GM19468 (cell line): Measurements from ENCODE around the gene AVPR2.

Source experiments
- ATAC-seq: cut with Tn5 transposase; IDR thresholded peaks from one replicate; pipeline ENCODE4 v1.9.1; 2021; ENCODE audit warnings: mild to moderate bottlenecking, moderate library complexity, moderate number of reproducible peaks; ENCODE audit not compliant: unreplicated experiment; ENCODE audit errors: extremely low read depth

Gene AVPR2

DNA sequence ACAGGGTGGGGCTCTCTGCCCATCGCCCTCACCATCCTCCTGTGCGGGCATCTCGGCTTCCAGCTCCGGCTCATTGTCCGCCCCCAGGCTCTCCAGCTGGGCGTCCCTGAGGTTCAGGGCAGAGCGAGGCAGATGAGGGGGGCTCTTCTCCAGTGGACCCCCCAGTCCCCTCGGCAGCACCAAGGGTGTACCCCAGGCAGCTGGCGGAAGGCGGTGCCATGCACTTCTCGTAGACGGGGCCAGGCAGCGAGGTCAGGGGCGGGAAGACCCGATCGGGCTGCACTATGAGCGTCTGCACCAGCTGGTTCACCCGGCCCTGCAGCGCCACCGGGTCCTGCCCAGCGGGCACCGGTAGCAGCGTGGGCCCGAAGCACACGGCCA lies 5.5 kb downstream of the AVPR2 start:
- ATAC-seq = no peak

DNA sequence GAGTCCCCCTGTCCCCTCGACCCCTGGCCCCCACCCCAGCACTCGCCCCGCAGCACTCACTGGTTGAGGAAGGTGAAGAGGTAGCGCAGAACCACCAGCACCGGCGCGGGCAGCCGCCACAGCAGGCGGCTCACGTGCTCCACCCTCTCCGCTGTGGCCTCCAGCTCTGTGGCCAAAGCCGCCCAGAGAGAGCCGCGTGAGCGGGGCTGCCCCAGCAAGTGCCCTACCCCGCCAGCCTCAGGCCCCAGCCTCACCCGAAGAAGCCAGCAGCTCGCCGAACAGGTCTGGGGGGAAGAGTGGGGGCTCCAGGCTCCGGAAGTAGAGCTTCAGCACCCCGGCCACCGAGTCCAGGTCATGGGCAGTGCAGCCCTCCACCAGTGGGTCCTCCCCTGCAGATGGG lies 6.0 kb downstream of the AVPR2 start:
- no peak for ATAC-seq

DNA sequence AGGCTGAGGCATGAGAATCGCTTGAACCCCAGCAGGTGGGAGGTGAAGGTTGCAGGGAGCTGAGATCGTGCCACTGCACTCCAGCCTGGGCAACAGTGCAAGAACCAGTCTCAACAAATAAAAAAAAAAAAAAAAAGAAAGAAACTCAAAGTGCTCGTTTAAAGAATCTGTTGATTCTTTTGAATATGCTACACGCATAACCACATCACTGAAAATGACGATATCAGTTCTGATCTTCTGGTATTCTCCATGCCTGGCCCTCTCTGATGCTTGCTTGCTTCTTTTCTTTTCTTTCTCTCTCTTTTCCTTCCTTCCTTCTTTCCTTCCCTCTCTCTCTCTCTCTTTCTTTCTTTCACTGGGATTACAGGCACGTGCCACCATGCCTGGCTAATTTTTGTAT lies 7.3 kb downstream of the AVPR2 start:
- ATAC-seq = no peak

DNA sequence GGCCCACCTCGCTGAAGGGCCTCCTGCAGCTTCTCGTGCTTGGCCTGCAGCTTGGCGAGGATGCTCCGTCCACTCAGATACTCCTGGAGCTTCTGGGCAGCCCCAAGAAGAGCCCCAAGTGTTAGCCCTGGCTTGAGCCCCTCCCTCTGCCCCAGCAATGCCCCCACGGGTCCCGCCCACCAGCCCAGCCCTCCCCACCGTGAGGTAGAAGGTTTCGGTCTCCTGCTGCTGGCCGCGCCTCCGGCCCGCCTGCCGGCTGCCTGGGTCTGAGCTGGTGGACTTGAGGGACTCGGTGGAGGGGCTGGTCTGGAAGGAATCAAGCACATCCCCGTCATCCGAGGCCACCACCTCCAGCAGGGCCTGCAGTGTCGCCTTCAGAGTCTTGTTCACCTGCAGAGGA lies 8.7 kb downstream of the AVPR2 start:
- no peak for ATAC-seq

DNA sequence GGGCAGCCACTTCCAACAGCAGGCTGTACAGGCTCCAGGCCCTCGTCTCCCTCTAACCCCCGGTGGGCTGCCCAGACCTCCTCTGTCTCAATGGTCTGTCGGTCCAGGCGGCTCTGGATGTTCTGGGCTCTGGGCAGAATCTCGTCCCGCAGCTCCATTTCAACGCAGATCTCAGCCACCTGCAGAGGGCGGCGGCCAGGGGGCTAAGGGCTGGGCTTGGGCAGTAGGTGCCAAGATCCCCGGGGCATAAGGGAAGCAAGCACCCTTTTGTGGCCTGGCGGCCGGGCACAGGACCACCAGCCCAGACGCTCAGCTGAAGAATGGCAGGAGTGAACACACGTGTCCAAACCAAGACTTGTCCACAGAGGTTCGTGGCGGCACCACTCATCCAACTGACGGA lies 9.2 kb downstream of the AVPR2 start:
- ATAC-seq = no peak

DNA sequence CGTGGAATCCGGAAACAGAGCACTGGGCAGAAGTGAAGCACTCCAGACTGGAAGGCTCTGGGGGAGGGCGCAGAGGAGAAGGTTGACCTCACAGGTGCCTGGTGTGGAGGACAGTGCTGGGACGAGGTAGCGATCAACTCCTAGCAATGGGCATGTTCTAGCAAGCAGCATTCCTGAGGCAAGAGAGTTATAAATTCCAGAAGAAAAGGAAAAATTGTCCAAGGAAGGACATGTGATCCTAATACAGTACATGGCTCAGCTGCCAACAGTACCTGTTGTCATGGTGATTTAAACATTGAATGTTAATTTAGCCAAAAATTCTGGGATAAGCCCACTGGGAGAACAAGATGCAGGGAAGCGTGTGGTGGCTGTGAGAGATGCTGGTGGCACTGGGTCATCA lies 13.4 kb downstream of the AVPR2 start:
- no peak for ATAC-seq

DNA sequence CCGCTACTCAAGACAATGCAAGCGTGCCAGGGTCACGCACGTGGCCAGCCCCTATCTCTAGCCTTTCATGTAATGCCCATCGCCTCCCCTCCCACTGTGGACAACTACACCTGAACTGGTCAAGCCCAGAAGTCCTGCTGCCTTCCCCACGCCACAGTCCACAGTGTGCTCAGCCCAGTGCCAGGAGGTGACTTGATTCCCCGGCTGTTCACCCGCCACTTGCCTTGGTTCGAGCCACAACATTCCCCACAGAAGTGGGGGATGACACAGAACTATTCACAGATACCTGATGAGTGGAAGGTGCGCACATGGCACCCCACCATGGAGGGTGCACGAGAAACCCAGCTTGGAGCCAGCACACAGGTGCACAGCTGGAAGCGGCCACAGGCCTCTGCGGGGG lies 14.8 kb downstream of the AVPR2 start:
- no peak for ATAC-seq

DNA sequence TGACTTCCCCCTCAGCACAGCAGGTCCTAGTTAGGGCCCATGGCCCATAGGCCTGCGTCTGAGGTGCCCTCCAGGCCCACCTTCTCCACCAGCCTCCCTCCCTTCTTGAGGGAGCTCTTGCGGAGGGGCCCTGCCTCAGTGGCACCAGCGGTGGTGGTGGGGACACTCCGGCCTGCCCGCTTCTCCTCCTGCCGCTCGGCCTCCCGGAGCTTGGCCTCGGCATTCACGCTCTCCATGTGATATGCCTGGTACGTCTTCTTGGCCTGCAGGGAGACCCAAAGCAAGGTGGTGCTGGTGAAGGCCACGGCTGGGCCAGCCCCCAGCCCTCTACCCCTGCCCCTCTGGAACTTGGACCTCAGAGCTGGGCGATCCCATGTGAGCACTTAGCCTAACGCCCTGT lies 16.1 kb downstream of the AVPR2 start:
- no peak for ATAC-seq

DNA sequence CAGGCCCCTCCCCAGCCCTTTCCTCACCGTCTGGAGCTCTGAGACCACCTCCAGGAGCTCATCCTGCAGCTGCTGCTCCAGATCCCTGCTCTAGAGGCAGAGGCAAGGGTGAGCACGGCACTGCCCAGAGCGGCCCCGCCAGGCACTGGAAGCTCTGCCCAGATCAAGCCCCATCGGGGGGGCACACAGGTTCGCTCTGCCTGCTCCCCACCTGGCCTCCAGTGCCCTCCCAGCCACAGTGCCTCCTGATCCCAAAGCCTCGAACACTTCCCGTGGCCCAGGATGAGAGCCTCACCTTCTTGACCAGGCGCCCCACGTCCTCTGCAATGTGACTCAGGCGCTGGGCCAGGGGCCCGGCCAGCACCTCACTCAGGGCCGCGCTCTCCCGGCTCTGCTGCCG lies 16.6 kb downstream of the AVPR2 start:
- ATAC-seq = no peak

DNA sequence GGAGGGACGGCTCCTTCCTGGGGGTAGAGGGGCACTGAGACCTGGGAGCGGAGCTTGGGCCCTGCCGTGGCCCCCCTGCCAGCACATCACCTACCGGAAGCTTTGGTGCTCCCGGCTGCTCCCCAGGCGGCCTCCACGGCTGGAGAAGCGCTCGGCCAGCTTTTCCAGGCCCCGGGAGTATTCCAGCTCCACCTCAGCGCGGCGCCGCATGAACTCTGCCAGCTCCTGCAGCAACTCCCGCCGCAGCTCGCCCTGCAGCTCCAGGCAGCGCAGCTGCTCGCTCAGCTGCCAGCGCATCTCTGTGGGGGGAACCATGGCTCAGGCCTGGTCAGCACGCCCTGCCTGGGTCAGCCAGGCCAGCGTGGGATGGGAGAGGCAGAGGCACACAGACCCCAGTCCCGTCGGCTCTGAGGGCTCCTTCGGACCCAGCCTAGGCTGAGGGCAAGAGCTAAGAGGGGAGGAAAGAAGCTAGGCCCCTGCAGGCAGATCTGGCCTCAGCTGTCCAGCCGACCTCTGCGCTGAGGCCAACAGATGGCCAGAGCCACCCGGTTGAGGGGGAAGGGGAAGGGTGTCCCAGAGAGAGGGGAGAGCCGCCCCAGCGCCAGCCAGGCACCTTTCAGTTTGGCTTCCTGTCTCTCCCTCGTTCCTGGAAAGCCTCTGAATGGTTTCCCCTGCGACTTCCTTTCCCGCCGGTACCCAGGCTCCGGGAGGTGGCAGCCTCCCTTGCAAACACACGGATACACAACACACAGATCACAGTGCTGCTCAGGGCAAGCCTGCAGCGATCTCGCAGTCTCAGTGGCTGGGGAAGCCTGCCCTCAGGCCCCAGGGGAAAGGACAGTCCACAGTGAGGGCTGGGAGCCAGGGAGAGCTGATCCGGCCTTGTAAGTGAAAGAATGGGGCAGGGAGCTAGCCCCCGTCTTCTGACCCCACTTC lies 17.3 kb downstream of the AVPR2 start:
- no peak for ATAC-seq

DNA sequence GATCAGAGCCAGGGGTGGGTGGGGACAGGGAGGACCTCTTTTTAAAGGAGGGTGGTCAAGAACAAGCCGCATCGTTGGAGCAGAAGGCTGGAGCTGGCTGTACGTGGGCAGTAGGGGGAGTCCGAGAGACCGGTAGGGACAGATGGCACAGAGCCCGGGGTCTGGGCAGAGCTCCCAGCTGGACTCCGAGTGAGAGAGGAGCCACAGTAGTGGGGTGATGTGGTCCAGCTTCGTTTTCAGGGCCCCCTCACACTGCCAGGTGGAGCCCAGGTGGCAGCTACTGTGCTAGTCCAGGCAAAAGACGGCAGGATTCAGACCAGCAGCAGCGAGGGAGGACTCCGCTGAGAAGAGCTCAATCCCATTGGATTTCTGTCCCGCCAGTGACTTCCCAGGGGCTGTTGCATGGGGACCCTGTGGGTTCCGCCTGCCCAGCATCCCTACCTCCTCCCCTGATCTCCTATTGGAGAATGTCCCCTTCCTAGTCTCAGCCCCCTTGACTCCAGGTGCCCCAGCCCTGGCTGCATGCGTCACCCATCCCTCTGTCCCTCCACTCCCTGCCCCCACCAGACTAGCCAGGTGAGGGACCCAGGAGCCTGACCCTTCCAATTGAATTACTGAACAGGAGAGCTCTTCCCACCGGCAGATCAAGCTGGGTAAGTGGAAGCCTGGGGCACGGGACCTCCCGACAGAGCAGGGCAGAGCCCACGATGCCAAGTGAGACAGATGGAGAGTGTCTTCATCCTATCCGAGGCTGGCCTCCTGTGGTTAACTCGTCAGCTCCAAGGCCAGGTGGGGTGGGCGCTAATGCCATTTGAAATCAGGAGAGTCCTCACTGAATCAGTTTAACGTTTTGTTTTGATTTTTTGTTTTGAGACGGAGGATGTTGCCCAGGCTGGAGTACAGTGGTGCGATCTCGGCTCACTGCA lies 18.7 kb downstream of the AVPR2 start:
- ATAC-seq = no peak

DNA sequence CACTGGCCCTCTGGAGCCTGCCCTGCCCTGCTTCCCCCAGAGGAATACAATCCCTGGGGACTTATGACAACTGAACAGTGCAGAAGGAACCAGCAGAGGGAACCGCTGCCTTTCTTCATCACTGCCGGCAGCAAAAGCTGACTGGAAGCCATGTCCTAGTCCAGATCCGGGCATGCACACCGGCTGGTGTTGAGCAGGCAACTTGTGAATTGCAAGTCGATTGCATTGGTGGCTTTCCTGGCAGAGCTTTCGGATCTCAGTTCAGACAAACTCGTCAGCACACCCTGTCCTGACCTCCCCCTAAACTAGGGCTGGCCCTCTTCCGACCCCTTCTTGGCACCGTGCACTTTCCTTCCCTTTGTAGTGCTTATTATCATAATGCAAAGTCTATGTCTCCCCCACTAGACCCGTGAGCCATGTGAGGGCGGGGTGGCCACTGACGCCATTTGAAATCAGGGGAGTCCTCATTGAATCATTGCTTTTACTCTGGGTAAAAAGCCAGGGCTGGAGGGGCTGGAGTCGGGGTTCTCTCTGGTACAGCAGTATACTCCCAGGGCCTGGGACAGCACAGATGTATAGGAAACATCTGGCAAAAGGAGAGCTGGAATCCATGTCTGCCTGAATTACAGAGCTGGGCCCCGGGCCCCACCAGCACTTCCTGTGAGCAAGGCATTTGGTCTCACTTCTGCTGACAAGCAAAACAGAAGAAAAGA lies 19.8 kb downstream of the AVPR2 start:
- ATAC-seq = no peak

DNA sequence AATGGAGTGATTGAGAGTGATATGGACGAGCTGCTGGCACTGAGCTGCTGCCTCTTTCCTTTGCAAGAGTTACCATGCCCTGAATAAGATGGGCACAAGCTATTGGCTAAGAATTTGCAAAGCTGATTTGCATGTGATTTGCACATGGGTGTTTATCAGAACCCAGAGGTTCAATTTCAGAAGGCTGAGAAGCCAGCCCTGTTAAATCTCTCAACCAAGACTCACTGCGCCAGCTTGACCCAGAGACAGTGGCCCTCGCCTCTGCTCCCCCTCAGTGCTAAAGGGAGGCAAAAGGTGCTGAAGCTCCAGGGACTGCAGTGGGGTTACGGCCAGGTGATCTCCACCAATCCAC lies 20.9 kb downstream of the AVPR2 start:
- ATAC-seq = no peak

DNA sequence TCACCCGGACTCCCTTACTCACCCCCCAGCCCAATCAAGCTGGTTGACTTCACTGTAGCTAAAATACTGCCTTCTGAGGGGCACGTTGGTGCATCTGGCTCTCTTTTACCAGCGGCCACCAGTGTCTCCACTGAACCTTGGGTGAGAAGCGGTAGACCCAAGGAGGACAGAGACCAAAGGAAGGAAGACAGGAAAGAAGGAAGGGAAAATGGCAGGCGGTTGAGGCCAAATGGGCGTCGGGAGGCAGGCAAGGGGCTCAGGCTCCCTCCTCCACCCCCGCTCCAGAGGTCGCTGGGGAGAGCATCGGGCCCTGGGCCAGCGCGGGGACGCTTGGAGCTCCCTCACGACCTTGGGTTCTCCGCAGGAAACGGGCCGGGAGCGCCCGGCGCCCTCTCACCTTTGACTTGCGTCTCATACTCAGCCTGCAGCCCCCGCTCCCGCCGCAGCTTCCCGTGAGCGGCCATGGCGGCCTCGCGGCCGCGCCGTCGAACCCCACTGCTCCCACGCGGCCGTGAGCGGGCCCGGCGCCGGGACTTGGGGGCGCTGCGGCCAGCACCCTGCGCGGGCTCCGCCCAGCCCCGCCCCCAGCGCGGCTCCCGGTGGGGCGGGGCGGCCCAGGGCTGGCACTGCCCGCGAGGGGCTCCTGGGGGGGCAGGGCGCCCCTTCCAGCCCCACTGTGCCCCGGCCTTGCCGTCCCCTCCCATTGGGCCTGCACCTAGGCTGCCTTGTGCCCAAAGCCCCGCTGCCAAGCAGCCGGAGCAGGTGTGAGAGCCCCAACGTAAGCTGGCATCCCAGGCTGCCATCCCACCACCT lies 21.5 kb downstream of the AVPR2 start, which contains the start of gene ARHGAP4:
Gene ARHGAP4, minus strand, starts transcription at position 526 of the 813 bp plus-strand sequence. Its CDS starts 62 bp downstream, at position 464.
- ATAC-seq = no peak

DNA sequence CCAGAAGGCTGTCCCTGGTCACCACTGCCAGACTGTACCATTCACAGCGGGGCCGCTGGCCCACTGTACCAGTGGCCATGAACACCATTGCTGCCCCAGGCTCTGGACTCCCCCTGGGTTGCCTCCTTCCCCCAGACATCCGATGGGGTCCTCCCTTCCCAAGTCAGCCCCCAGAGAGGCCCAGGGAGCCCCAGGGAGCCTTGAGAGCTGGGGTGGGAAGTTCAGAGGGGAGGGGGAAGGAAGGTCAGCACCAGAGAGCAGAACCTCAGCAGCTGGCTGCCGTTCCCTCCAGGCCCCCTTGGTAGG lies 22.0 kb downstream of the AVPR2 start:
- ATAC-seq = no peak

DNA sequence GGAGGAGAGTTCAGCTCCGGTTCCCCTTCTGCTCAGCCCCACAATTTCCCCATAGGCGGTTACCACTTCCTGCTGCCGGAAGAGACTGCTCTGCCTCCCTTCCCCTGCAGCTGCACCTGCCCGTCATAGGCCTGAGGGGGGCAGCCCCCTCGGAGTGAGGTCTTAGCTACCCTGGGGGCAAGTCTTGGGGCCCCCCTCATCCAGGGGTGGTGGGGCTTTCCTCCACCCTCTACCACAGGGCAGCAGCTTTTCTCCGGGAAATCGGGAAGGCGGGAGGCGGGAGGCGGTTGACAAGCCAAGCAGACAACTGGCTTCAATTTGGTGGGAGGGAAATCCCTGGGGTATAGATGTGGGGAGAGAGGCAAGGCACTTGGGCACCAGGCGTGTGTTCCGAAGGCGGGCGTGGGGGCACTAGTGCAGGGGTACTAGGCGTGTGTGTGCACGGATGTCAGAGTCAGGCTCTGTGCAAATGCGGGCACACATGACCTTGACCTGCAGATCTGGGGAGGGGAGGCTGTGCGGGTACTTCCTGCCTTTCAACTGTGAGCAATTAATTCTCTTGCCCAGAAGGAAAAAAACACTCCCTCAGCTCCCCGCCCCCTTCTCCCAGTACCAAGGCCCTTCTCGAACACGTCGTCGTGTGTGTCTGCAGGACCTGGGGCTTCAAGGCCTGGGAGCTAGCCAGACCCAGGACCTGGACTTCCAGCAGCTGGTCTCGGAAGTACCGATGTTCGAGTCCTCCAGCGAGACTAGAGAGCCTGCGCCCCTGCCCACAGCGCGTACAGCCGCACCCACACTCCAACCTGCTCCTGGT lies 22.6 kb downstream of the AVPR2 start:
- no peak for ATAC-seq

DNA sequence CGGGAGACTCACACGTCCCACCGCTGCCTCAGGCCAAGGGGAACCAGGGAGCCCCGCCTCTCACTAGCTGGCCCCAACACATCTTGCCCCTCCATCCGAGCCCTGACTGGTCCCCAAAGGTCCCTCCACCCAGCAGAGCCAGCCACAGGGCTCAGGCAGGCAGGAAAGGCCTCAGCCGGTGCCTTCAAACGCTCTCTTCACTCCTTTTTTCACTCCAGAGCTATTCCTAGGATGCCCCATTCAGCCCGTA lies 23.1 kb downstream of the AVPR2 start:
- ATAC-seq = no peak

DNA sequence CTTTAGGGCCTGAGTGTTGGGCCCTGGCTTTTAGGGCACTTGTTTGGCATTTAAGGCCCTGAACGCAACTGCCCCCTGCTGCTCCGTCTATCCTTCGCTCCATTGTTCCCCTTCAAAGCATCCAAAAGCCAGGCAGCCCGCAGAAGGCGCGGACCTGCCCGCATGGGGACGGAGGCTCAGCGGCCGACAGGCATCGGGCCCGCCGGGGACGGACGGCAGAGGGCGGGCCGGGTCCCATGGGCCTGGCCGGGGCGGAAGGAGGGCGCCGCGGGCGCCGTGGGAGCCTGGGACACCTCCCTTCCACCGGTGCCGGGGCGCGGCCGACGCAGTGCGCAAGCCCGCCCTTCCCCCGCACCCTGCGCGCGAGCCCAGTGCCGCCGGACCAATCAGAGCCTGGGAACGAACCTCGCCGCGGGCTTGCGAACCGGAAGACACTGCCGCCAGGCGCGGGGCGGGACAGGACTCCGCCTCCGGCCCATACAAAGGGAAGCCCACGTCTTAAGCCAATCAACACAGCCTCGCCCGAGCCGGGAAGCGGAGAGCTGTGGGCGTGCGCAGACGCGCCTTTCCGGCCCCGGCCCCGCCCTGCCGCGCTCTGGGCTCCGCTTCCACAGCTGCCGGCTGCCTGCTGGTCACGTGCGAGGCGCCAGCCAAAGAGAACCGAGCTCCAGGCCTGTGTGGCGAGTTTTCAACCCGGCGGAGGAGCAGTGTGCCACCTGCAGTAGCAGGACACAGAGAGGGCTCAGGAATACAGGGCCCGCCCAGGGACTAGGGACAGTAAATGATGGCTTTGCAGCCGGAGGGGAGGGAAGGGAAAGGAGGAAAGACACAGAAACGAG lies 23.7 kb downstream of the AVPR2 start:
- ATAC-seq = peak; percentile 80

DNA sequence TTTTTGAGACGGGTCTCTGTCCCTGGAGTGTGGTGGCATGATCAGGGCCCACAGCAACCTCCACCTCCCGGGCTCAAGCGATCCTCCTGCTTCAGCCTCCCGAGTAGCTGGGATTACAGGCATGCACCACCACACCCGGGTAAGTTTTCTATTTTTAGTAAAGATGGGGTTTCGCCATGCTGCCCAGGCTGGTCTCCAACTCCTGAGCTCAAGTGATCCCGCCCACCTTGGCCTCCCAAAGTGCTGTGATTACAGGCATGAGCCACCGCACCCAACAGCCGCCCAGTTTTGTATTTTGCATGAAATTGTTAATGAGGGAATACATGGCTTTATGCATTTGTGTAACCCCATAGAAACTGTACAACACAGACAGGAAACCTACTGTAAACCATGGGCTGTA lies 24.4 kb downstream of the AVPR2 start:
- no peak for ATAC-seq
